A673 (cell line): ENCODE measurements around the gene PFKP. TPM values are rescaled to one million over a fixed set of nuclear protein-coding genes. Genes with fewer than 3 reads are reported as not detected.

Experiments used
- BruUV-seq: library from RNA; stranded (reverse); fragments of 400-500 nt; replicated peaks from 2 replicates; lab custom pipeline; 2021; lab: Mats Ljungman, UMichigan
- CTCF ChIA-PET: fragments of 300-600 bp; sonication (Branson Sonifier 250); formaldehyde crosslinking; loops from one replicate; lab custom pipeline; 2022; ENCODE audit warnings: antibody characterized with exemption; lab: Charles Lee
- POLR2A ChIA-PET: fragments of 300-600 bp; sonication (Branson Sonifier 250); formaldehyde crosslinking; loops from one replicate; lab custom pipeline; 2022; ENCODE audit warnings: antibody characterized with exemption; ENCODE audit not compliant: low non-redundant PET; lab: Charles Lee
- DNase-seq: peaks from one replicate; pipeline ENCODE4 v3.0.0-alpha.2; 2015; ENCODE audit warnings: low spot score
- H3K27ac ChIP-seq: fragments of 200-600 bp; sonication (generic); 2 replicates; pipeline ENCODE4 v1.5.1; 2016; ENCODE audit warnings: mixed run types, low read depth, mild to moderate bottlenecking, mixed read lengths, antibody characterized with exemption, low read length; ENCODE audit not compliant: poor library complexity, severe bottlenecking
- H3K27me3 ChIP-seq: fragments of 200-600 bp; sonication (generic); replicated peaks from 2 replicates; pipeline ENCODE4 v1.6.1; 2017; ENCODE audit warnings: mixed run types, low read depth, mild to moderate bottlenecking, mixed read lengths, antibody characterized with exemption, low read length; ENCODE audit not compliant: insufficient read depth, poor library complexity
- H3K36me3 ChIP-seq: fragments of 200-600 bp; sonication (generic); 2 replicates; pipeline ENCODE4 v1.6.1; 2016; ENCODE audit warnings: mixed run types, mild to moderate bottlenecking, mixed read lengths, antibody characterized with exemption, low read length; ENCODE audit not compliant: insufficient read depth, poor library complexity, severe bottlenecking
- H3K4me1 ChIP-seq: fragments of 200-600 bp; sonication (generic); 2 replicates; pipeline ENCODE4 v1.6.1; 2017; ENCODE audit warnings: mixed run types, mild to moderate bottlenecking, mixed read lengths, antibody characterized with exemption, low read length; ENCODE audit not compliant: insufficient read depth, poor library complexity, severe bottlenecking
- H3K4me3 ChIP-seq: fragments of 200-600 bp; sonication (generic); 2 replicates; pipeline ENCODE4 v1.5.1; 2016; ENCODE audit warnings: low read depth, mixed run types, mild to moderate bottlenecking, mixed read lengths, low read length; ENCODE audit not compliant: poor library complexity, severe bottlenecking
- H3K9me3 ChIP-seq: fragments of 200-600 bp; sonication (generic); 2 replicates; pipeline ENCODE4 v1.6.1; 2016; ENCODE audit warnings: mixed run types, low read depth, mild to moderate bottlenecking, mixed read lengths, antibody characterized with exemption, low read length; ENCODE audit not compliant: poor library complexity, severe bottlenecking
- EZH2 ChIP-seq: fragments of 200-600 bp; sonication (generic); IDR thresholded peaks from 2 replicates; pipeline ENCODE4 v1.6.1; 2017; ENCODE audit warnings: borderline replicate concordance, low read depth, mild to moderate bottlenecking, mixed read lengths, antibody characterized with exemption, low read length; ENCODE audit not compliant: poor library complexity, severe bottlenecking
- intact Hi-C: fragments of 100-400 bp; cut with micrococcal nuclease; formaldehyde crosslinking; loops from one replicate; pipeline ENCODE4 v1.10.0; 2022; ENCODE audit not compliant: unreplicated experiment
- total RNA-seq: library from RNA; stranded (reverse); gene quantifications from 2 replicates; pipeline ENCODE4 v1.2.3, GENCODE V29; 2021
- TF ChIP-seq, protein P1 (sequence below): fragments of 300-800, 200-600 bp; sonication (generic); conservative IDR thresholded peaks from 2 replicates; pipeline ENCODE4 v1.5.1; 2017; ENCODE audit warnings: low read depth, mild to moderate bottlenecking, antibody characterized with exemption, low read length, moderate library complexity, mixed read lengths

The PFKP gene
- total RNA-seq, 1 experiment from 2014 or later = 232 TPM

DNA sequence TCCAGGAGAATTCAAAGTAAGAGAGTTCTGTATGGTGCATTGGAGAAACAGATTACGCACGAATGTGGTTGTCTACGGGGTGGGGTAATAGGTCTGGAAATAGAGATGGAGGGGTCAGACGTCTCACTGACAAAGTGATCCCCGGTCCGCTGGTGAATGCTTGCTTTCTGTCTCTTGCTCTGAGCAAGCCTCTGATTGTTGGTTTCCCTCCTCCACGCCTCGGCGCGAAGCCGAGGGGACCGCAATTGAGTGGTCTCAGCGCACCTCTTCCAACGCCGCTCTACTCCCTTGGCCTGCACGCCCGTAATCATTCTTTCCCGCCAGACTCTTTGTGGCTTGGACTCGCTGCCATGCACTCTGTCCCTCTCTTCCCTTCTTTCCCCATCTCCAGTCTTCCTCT, 46.5 kb upstream of the PFKP start:
- no peaks in the 10 kb centered on the region for H3K36me3 ChIP-seq
- CTCF ChIA-PET = no interaction called here
- no TSS peak for BruUV-seq

GRCh38 chr10:3022027-3022426, 45.3 kb upstream of the PFKP start:
- DNase-seq = no peak
- no peaks in the 10 kb centered on the region for H3K4me1 ChIP-seq
- CTCF ChIA-PET = interaction anchor here (0.6 kb wide), 1 partner anchor 28 kb away, joined by 3 read pairs; no protein-coding TSS in a partner anchor

More for the DNA sequence above, 46.5 kb upstream of the PFKP start:
- intact Hi-C loops = no loop called here
- Histone ChIP-seq H3K4me3 (no peak overlapping the region), H3K4me1 (no peaks in the 10 kb centered on the region), H3K27ac (no peak overlapping the region), H3K9me3 (no peaks in the 10 kb centered on the region), H3K27me3 (peaks cover 62% of the 10 kb centered on the region)
- DNase-seq = no peak
- POLR2A ChIA-PET = no interaction called here
- no peak for TF ChIP-seq EZH2
- TF ChIP-seq, protein P1, sequence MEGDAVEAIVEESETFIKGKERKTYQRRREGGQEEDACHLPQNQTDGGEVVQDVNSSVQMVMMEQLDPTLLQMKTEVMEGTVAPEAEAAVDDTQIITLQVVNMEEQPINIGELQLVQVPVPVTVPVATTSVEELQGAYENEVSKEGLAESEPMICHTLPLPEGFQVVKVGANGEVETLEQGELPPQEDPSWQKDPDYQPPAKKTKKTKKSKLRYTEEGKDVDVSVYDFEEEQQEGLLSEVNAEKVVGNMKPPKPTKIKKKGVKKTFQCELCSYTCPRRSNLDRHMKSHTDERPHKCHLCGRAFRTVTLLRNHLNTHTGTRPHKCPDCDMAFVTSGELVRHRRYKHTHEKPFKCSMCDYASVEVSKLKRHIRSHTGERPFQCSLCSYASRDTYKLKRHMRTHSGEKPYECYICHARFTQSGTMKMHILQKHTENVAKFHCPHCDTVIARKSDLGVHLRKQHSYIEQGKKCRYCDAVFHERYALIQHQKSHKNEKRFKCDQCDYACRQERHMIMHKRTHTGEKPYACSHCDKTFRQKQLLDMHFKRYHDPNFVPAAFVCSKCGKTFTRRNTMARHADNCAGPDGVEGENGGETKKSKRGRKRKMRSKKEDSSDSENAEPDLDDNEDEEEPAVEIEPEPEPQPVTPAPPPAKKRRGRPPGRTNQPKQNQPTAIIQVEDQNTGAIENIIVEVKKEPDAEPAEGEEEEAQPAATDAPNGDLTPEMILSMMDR = no peak

DNA sequence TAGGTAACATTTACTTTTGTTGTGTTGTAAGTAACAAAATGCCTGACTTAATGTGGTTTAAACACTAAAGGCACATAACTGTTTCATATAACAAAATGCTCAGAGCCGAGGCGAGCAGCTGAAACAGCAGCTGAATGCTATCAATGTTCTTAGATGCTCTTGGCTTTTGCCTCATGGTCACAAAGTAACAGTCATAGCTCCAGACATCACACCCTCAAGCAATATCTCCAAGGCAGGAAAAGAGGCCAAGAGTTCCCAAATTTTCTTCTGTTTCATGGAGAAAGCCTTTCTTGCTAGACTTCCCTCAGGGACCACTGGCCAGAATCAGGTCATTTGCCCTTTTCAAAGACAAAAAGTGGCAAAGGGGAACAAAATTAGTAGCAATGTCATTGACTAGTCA, 43.5 kb upstream of the PFKP start:
- H3K27me3 ChIP-seq = peaks cover 56% of the 10 kb centered on the region
- no peak overlapping the region for H3K4me3 ChIP-seq
- H3K27ac ChIP-seq = no peak overlapping the region
- intact Hi-C loops = no loop called here
- no peaks in the 10 kb centered on the region for H3K36me3 ChIP-seq
- no peak for TF ChIP-seq EZH2
- TF ChIP-seq, protein P1 = no peak
- no peak for DNase-seq
- H3K4me1 ChIP-seq = no peaks in the 10 kb centered on the region
- H3K9me3 ChIP-seq = no peaks in the 10 kb centered on the region
- no TSS peak for BruUV-seq
- ChIA-PET POLR2A (no interaction called here), CTCF (no interaction called here)

More at GRCh38 chr10:3022027-3022426, 45.3 kb upstream of the PFKP start:
- BruUV-seq = no TSS peak
- H3K36me3 ChIP-seq = no peaks in the 10 kb centered on the region
- intact Hi-C loops = no loop called here
- TF ChIP-seq, protein P1 = no peak
- no peak for TF ChIP-seq EZH2
- no peak overlapping the region for H3K4me3 ChIP-seq
- POLR2A ChIA-PET = no interaction called here
- no peaks in the 10 kb centered on the region for H3K9me3 ChIP-seq
- peaks cover 61% of the 10 kb centered on the region for H3K27me3 ChIP-seq
- H3K27ac ChIP-seq = no peak overlapping the region
